NCI-H187 treated with DMSO at 0.1 percent for 48 hours (cell line): Measurements from ENCODE around the gene TCP11.

Experiments
- DNase-seq: peaks from one replicate; lab custom pipeline; 2025; lab: John Stamatoyannopoulos, UW

Gene TCP11

DNA sequence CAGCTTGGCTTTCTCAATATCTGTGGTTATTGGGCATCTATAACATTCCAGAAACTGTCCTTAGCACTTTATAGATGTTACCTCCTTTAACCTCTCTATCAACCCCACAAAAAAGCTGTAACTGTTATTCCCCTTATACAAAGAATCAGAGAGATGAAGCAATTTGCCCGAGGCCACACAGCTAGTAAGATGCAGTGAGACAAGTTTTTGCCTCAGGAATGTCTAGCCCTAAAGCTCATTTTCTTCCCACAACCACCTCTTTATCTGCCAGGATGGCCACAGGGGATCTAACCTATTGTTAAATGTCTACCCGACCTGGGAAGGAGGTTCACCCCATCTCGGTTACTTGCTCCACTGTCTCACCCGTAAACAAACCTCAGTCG is 31.9 kb upstream of the TCP11 start:
- no peak for DNase-seq

DNA sequence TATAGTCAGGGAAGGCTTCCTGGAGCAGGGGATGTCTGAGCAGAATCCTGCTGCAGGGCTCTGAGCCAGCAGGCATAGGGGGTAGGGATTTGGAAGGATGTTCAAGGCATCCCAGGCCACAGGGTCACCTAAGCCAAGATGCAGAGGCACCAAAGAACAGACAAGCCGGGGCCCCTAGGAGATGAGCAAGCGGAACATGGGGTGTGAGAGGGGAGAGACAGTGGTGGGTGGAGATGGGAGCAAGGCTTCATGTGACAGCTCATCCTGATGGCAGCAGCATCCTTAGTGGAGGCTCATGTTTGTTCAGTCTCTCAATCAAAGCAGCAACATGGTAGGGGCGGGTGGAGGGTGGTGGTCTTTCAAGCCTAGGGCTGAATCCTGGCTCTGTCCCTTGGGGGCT is 29.8 kb upstream of the TCP11 start:
- DNase-seq: no peak

DNA sequence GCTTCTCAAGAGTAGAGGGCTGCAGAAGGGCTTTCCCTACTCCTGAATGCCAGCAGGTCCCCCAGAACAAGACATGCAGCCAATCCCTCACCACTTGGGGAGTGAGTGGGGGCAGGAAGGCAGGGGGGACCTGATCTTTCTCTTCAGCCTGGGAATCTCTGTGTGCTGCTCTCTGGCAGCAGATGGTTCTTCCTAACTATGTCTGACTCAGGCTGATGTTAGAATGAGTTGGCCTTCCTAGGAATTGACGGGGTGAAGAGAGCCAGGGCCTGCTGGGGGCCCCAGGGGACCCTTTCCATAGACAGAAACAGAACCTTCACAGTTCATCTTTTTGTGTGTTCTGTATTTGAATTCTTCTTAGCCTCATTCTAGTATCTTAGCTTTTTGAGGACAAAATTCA is 29.0 kb upstream of the TCP11 start:
- DNase-seq: no peak

DNA sequence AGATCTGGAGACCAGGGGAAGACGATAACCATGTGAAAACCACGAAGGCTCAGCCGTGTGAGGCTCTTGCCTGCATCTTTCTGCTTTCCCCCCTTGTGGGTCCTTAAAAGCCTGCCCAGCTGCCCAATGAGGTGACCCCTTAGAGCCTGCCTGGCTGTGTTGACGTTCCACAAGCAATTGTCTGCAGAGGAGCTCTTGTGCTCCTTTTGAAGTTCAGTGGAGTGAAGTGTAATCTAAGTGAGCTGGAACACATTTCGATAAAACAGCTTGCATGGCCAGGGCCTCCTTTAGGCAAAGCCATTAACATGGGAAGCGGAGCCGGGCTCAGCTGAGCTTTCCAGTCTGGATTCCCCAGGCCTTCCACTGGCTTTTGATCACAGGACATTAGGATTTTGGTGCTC is 27.3 kb upstream of the TCP11 start:
- peak; percentile 64 for DNase-seq

DNA sequence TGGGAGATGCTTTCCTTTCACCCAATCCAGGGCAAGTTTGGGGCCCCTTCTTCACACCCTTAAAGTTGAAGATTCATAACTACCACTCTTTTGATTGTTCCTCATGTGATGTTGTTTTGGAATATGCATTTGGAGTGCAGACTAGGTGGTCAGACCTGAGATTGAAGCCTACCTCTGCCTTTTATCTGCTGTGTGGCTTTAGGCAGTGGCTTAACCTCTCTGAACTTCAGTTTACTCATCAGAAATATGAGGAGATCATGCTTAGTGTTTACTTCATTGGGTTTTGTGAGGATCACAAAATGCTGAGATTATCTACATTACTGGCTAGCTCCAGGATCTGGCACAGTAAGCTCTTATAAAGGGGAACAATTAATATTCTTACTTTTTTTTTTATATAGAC is 26.4 kb upstream of the TCP11 start:
- no peak for DNase-seq

DNA sequence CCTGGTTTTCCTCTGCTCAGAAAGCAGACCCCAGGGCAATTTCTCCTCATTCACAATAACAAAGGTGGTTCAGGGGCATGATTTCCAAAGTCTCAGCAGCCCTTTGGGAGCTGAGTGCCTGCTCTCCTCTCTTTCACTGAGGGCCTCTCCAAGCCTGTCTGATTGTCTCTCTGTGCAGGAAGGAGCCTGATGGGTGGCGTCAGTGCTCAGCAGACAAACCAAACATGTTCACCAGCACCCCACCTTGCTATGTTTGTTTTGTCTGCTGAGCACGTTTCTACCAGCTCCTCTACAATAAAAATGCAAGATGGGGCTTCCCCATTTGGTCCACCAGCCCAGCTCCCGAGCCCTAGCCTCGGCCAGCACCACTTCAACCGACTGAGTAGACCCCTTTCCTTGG is 25.4 kb upstream of the TCP11 start:
- DNase-seq: no peak

DNA sequence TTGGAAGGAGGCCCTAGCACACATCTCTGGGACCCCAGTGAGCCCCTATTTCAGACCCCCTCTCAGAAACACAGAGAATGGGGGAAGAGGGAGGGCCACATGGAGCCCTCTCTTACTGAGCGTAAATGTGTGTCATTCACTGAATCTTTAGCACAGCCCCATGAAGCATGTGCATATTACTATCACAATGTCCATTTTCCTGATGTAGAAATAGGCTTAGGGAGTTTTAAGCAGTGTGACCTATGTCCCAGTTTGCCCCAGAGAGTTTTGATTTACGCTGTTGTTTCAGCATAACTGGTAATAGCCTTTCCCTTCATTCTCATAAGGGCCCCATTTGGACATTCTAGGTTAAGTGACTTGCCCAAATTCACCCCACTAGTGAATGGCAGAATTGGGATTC is 25.0 kb upstream of the TCP11 start:
- no peak for DNase-seq

DNA sequence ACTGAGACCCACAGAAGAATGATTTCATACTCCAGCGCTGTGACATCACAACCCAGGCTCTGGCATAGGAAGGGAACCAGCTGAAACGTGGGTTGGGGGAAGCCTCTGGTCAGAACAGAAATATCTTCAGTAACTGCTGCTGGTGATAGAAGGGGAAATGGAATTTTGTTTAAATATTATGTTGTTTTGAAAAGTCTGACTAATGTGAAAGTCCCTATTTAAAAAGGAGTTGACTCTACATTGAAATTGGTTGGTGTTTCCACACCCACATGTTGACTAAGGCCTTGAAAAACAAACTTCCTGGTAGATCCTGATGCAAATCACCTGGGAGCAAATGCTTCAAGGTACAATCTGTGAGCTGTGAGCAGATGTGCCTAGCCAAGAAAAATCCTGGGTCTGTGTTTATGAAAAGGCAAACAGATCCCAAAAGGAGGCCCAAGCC is 24.5 kb upstream of the TCP11 start:
- no peak for DNase-seq

DNA sequence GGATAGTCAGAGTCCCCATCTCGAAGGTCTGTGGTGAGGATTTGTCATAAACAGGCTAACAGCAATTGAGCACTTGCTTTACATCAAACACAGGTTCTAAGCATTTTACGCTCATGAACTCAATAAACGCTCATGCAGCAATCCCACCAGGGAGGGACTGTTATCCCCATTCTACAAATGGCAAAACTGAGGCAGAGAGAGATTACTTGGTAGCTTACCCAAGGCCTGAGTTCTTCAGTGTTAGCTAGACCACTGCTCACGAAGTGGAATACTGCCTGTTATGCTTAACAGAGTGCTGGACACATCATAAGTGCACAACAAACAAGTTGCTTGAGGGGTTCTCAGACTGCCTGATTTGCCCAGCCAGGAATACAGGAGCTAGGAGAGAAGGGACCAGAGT is 23.7 kb upstream of the TCP11 start:
- no peak for DNase-seq

DNA sequence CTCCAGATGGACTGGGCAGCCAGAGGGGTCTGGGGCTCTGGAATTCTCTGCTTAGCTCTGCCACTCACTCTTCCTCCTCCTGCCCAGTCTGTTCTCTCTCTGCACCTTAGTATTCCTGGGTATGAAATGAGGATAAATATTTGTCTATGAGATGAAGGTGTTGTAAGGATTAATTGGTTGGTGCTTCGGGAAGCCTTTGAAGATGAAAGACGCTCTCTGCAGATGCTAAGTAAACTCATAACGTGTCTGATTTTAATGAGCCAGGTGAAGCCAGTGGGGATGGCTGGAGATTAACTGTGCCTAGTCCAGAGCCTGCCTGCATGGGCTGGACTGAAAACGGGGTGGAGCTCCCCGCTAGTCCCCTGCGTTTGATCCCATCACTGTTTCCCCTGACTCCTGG is 23.1 kb upstream of the TCP11 start:
- no peak for DNase-seq

DNA sequence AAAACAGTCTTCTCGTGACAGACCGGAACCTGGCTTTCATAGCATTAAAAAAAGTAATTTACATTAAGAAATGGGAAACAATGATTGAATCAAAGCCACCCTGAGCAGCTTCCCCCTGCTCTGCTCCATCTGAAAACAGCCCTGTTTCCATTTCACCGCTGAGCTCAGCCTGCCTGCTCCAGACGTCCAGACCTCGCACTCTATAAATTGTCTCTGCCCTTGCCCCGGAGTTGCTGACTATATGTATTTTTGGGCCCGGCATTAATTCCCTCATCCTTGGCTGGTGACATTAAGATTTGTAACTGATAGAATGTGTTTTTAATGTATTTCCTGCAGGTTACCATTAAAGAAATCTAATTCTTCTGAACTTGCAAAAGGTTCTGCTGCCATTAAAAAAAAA is 22.7 kb upstream of the TCP11 start:
- no peak for DNase-seq

DNA sequence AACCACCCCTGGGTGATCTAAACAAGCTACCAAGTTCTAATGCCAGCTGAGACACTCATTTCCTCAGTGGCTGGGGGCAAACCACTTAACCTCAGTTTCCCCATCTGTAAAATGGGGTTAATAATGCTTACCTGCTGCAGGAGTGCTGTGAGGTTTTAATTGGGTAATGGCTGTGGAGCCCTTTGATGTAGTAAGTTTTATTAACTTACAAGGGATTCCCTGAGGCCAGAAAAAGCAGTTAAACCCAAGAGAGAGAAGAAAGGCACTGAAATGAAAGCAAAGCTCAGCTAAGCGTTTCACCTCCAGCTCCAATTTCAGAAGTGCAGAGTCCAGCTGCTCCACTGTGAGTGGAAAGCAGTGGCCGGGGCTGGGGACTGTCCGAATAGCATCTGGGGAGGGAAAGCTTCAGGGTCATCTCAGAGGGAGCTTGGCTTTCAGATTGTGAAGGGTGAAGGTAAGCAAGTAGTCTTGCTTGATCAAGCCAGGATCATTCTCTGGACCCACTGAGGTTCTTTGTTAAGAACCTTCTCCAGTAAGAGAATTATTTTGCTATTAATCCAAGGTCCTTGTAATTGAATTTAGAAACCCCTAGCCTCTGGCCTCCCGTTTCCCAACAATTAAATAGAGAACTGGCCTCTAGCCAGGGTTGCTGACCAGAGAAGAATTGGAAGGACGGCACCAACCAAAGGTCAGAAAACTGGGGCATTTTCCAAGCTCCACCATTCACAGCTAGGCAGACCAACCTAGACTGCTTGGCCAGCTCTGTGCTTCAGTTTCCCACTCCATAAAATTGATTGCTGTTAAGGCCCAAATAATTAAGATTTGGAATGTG is 20.9 kb upstream of the TCP11 start:
- no peak for DNase-seq

DNA sequence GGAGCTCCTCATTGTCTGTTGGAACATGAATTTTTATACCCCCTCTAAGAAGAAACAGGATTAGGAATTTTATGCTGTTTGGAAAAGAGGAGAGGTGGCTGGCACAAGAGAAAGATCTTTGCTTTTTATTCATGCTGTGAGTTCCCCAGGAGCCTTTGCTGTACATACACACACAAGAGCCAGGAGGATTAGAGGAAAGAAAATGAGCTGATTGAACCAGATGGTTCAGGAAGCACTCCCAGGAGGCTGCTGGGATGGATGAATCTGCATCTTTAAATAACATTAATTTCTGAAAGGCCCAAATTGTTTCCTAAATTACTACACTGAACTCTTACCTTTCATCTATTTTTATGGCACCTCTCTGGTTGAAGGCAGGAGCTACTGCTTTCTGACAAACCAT is 20.1 kb upstream of the TCP11 start:
- no peak for DNase-seq

DNA sequence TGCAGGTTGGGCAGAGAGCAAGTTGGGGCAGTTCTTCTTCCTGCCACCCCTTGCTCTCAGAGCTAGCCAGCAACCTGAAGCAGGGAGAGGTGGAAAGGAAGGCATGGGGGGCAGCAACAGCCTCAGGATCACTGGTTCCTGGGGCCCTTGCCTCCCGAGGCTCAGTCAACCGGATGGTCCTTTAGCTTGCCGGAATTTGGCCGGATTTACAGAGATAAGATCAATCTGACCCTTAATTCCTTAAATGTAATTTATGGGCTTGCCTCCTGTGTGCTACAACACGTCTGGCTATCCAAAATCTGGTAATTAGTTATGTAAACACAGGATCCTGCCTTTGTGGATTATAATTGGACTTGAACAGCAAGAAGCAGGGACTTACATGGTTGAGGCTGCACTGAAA is 19.5 kb upstream of the TCP11 start:
- no peak for DNase-seq

DNA sequence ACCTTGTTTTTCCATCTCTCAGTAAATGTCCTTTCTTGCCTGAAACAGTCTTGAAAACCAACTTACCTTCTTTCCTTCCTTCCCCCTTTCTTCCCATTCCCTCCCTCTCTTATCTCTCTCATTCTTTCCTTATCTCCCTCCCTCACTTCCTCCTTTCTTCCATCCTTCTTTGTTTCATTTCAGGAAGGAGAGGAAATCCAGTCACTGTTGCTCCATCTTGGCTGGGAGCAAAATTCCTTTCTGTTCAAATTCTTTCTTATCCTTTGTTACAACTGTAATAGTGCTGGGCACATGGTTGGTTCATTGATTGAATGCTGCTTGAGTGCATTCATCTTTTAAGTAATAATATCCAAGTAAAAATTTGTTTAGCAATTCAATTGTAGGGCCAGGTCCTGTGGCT is 17.4 kb upstream of the TCP11 start:
- no peak for DNase-seq

DNA sequence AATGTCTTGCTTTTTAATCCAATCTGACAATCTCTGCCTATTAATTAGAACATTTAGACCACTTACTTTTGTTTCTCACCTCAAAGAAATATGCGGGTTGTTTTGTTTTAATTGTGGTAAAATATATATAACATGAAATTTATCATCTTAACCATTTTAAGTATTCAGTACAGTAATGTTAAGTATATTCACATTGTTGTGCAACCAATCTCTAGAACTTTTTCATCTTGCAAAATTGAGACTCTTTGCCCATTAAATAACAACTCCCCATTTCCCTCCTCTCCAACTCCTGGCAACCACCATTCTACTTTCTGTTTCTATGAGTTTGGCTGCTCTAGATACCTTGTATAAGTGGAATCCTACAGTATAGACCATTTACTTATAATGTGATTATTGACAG is 13.8 kb upstream of the TCP11 start:
- DNase-seq: no peak

DNA sequence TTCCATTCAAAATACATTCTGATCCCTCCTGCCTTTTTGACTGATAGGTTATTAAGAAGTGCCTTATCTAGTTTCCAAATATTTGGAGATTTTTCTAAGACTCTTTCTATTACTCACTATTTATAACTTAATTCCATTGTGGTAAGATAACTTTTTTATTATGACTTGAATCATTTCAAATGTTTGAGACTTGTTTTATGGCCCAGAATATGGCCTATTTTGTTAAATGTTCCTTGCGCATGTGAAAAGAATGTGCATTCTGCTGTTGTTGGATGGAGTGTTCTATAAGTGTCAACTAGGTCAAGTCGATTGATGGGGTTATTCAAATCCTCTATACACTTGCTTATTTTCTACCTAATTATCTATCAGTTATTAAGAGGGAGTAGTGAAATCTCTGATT is 13.1 kb upstream of the TCP11 start:
- DNase-seq: no peak

DNA sequence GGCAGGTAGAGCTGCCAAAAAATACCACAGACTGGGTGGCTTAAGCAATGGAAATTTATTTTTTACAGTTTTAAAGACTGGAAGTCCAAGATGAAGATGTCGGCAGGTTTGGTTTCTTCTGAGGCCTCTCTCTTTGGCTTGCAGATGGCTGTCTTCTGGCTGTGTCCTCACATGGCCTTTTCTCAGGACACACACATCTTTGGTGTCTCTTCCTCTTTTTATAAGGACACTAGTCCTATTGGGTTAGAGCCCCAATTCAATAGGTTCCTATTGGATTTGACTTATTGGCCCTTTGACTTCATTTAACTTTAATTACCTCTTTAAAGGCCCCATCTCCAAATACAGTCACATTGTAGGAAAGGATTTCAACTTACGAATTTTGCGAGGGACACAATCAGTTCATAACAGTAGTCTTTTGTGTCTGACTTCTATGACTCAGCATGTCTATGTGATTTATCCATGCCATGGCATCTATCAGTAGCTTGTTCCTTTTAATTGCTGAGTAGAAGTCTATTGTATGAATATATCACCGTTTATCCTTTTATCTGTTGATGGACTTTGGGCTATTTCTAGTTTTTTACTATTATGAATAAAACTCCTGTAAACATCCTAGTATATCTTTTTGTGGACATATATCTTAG is 11.0 kb upstream of the TCP11 start:
- no peak for DNase-seq

DNA sequence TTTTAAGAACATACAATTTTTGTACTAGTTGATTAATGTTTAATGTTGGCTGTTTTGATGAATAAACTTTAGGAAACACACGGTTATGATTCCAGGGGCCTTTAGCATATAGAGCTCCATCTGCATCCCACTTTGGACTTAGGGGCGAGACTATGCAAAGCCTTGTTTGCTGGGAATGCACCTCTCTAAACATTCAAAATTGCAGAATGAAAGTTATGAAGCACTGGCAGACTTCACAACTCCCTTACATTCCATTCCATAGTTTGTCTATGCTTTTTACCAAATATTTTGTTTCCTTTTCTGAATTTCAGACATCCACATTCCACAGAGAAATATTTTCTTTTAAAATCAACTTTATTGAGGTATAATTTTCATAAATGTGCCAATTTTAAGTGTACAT is 10.3 kb upstream of the TCP11 start:
- DNase-seq: no peak

DNA sequence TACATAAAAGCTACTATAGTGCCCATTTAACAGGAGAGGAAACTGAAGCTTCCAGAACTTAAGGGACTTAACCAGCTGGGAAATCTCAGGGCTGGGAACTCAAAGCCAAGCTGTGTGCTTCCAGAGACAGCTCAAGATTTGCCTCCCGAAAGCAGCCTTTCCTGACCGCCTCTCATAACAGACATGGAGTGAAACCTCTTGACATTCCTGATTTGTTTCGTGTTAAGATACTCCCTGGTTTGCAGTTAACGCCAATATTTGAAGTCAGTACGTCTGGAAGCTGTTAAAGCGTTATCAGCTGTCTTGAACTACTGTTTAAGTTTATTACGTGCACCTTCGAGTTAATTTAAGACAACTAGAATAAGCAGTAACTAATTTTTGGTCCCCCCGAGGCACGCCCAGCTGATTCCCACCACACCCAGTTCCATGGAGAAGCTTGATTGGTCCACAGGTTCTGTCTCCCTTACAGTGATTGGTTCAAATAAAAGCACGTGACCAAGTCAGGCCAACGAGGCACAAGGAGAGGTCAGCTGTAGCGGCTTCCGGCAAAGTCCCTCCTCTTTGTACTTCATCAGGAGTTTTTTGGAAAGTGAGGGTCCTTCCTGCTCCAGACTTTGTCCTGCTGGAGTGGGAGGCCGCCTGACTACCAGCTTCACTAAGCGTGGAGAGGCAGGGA is 8.9 kb upstream of the TCP11 start:
- DNase-seq: no peak

DNA sequence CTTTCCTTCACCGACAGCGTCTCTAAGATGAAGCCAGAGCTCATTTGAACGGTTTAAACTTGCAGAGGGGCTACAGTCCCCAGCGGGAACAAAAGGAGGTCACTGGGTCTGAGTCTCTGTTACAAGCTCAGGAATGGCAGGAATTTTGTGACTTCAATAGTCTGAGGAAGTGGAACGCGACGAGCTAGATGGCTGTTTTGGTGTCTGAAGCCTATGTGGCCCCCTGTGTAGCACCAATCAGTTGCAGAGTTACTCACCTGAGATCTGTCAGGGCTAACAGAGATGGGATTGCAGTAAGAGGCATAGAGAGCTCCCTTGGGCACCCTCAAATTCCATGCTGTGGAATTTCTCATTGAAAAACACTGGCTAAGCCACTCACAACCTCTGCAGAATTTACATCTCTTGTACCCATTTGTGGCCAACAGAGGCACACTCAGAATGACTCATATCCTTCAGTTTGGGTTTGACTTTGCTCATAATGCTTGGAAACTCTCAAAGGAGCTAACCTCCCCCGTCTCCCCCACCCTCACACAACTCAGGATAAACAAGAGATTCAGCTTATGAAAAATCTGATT is 7.1 kb upstream of the TCP11 start:
- no peak for DNase-seq

DNA sequence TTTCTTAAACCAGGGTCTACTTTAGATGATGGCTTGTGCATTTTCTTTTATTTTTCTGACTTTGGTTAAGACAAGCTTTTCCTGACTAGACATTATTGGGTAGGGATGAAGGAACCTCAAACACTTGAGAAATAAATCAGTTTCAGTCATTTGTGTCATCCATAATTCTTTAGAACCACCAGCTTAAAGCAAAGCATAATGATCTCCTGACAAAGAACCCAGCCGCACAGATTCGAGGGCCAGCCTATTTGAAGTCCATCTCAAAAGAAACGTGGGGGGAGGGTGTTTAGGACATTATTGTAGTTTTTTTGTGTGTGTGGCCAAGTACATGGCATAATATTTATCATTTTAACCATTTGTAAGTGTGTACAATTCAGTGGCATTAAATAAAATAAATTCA is 6.3 kb upstream of the TCP11 start:
- no peak for DNase-seq

DNA sequence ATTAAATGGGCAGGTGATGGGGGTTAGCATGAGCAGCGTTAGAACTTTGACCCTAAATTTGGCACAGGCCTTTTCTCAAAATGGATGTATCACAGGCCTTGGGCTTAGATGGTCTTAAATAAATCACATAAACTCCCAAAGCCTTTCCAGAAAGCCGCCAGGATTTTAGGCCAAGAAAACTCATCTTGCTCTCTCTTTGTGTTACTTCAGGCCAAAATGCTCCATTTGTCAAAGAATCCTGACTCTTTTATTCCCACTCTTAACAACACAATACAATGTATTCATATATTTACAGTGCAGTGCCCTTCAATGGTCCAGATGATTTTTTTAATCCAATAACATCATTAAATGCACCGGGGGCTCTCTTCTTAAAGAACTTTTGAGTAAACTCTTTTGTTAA is 5.9 kb upstream of the TCP11 start:
- DNase-seq: no peak
